Retinal pigment epithelial cell (primary cell): ENCODE data around the gene PRR27.

Experiments
- DNase-seq: peaks from one replicate; pipeline ENCODE4 v3.0.0-alpha.2; 2010; ENCODE audit warnings: low read depth
- H3K4me3 ChIP-seq: 2 replicates; pipeline ENCODE4 v1.5.1; 2011; ENCODE audit warnings: mild to moderate bottlenecking, low read length, control low read depth, moderate library complexity
- TF ChIP-seq, protein P1 (sequence below): conservative IDR thresholded peaks from 2 replicates; pipeline ENCODE4 v1.5.1; 2011; ENCODE audit warnings: low read depth, low read length, control low read depth, inconsistent platforms

Gene PRR27

DNA sequence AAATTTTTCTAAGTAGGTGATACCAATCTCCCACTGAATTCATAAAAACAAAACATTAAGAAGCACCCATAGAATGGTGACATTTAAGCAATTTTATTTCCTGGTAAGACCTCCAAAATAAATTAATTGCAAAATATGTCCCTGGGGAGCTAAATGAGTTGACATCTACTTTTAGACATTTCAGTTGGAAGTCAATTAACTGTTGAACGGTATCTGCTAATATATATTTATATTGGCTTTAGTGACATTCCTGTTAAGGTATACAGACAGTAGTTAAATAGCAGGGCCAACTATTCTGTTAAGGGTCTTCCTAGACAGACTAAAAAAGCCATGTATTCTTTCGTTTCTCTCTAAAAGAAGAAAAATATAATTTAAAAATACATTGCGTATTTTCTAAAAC lies at the start of gene PRR27:
Gene PRR27, plus strand, starts transcription at position 301 of the 400 bp plus-strand sequence. CDS start 139 bp downstream, outside the sequence.
- DNase-seq: no peak
- H3K4me3 ChIP-seq: no peak within 1 kb of the TSS
- TF ChIP-seq, protein P1, sequence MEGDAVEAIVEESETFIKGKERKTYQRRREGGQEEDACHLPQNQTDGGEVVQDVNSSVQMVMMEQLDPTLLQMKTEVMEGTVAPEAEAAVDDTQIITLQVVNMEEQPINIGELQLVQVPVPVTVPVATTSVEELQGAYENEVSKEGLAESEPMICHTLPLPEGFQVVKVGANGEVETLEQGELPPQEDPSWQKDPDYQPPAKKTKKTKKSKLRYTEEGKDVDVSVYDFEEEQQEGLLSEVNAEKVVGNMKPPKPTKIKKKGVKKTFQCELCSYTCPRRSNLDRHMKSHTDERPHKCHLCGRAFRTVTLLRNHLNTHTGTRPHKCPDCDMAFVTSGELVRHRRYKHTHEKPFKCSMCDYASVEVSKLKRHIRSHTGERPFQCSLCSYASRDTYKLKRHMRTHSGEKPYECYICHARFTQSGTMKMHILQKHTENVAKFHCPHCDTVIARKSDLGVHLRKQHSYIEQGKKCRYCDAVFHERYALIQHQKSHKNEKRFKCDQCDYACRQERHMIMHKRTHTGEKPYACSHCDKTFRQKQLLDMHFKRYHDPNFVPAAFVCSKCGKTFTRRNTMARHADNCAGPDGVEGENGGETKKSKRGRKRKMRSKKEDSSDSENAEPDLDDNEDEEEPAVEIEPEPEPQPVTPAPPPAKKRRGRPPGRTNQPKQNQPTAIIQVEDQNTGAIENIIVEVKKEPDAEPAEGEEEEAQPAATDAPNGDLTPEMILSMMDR: no peak

DNA sequence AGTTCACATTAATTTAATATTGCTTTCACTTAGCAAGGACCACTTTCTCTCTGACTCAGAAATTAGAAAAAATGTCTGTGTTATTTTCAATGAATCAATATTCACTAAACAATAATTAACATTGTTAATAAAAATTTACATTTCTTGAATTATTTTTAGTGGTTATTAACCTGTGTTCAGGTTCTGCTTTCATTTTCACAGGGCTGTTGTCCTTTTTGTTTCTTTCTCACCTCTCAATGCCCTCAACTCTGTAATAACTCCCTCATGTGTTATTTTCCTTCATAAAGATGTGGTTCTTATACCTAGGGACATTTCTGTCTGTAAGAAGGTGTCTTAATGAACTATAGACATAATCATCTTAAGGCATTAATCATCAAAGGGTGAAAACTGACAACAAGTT lies 43.1 kb upstream of the PRR27 start:
- H3K4me3 ChIP-seq: no peak overlapping the region
- TF ChIP-seq, protein P1: no peak
- no peak for DNase-seq

DNA sequence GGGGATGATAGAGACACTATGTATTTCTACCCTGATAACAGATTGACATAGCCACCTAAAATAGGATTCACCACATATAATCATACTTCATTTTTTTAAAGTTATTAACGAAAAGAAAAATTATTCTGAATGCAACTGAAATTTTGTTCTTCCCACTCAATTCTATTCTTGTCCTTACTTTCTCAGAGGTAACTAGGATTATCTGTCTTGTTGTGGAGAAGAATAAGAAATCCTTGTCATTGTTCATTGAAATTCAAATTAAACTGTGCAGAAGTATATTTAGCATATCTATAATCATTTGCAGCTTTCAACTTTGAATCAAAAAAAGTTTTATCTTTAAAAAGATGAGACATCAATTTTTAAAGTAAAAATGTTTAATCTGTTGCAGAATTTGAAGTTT lies 40.4 kb upstream of the PRR27 start:
- no peak for DNase-seq
- no peak overlapping the region for H3K4me3 ChIP-seq
- TF ChIP-seq, protein P1: no peak

DNA sequence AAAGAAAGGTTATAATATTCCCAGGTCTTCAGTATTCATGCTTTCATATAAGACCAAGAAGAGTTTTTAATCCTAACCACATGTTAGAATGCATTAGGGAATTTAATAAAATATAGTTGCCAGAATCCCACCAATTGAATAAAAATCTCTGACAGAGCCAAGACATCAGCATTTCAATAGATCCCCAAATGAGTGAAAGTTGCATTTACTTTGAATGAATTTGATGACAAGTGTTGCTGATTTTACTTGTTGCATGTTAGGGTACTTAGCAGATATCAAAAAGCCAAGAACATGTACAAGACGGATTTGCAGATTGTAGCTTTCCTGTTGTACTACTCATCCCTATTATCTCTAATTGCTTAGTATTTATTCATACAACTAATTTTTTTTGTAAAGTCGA lies 39.9 kb upstream of the PRR27 start:
- TF ChIP-seq, protein P1: no peak
- H3K4me3 ChIP-seq: no peak overlapping the region
- no peak for DNase-seq

DNA sequence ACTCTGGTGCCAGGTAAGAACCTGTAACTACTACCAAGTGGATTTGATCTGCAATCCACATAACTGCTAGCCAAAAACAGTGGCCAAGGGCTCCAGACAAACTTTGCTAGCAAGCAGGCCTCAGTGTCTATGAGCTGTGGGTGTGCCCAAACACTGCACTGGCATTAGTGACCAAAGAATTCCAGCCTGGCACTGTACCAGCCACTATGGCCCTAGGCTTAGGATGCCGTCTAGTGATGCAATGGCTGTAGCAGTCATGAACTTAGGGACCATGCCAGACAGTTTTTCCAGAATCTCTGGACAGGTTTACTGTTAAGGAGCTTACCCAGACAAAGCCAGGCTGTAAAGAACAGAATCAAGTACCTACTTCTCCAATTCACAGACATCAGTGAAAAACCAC lies 33.7 kb upstream of the PRR27 start:
- peak; percentile 33 for DNase-seq
- TF ChIP-seq, protein P1: no peak
- no peak overlapping the region for H3K4me3 ChIP-seq

DNA sequence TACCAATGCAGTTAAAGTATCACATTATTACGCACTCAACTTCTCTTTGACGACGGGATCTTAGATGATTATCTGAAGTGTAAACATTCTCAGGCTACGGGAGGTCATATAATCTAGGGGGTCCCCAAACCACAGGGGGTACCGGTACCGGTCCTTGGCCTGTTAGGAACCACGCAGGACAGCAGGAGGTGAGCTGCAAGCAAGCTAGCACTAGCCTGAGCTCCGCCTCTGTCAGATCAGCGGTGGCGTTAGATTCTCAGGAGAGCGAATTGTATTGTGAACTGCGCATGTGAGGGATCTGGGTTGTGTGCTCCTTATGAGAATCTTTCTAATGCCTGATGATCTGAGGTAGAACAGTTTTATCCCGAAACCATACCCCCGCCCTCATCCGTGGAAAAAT lies 20.6 kb upstream of the PRR27 start:
- DNase-seq: no peak
- H3K4me3 ChIP-seq: no peak overlapping the region
- TF ChIP-seq, protein P1: no peak

DNA sequence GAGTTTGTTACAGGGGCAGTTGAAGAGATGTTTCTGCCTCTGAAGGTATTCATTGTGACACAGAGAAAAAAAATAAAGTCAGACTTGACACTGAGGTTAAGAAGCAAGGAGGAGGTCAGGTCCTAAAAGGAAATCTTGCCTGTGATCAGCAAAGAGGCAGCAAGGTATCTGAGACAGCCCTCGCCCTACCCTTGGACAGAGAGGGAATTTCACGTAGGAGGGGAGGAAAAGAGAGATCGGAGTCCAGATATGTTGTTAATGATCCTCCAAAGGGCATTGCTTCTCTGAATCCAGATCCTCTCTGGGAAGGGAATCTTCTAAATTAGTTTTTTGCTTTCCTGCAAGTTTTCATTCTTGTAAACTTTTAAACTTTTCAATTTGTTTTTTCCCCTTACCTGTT lies 15.3 kb upstream of the PRR27 start:
- no peak for DNase-seq
- TF ChIP-seq, protein P1: no peak
- H3K4me3 ChIP-seq: no peak overlapping the region
